OCI-LY1 (cell line): ENCODE data around the gene SUN1.

ENCODE experiments used
- EZH2 ChIP-seq: fragments of 200-600 bp; sonication (generic), shearing (Covaris generic); IDR thresholded peaks from 2 replicates; pipeline ENCODE4 v1.8.0; 2017; ENCODE audit warnings: borderline replicate concordance, mixed run types, mild to moderate bottlenecking, antibody characterized with exemption, low read length, moderate library complexity, mixed read lengths
- TF ChIP-seq, protein P1 (sequence below): fragments of 200-600 bp; sonication (generic), shearing (Covaris generic); IDR thresholded peaks from 2 replicates; pipeline ENCODE4 v1.5.1; 2017; ENCODE audit warnings: mild to moderate bottlenecking, antibody characterized with exemption, low read length, moderate library complexity, mixed read lengths

DNA sequence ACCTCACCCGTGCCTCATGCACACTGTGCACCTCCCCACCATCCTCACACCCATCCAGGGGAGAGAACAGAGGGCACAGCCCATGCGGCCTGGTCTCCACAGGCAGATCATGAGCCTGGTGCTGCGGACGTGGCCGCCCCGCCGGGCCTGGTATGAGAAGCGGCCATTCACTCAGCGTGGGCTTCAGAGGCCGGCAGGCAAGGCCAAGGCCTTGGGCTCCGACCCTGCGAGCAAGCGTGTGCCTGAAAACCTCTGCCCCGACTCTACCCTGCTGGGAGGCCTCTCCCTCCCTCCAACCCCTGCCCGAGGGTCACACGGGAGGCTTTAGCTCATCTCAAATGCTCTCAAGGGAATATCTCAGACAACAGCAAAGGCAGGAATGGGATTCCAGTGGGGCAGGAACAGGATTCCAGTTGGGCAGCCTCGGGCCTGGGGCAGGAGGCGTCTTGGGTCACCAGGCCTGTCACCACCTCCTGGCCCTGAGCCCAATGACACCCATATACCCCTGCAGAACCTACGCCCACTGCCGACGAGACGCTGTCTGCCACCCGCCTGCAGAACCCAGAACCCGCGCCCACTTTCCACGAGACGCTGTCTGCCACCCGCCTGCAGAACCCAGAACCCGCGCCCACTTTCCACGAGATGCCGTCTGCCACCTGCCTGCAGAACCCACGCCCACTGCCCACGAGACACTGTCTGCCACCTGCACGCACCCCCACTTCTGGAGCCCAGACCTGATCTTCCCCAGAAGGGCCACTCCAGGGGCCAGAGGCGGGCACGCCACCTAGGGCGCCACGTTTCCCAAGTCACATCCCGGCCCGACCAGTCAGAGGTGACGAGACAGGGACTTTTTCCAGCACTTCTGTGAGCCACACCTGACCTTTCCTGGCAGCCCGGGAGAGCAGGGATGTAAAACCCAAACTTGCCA is 83.3 kb downstream of the SUN1 start:
- TF ChIP-seq, protein P1, sequence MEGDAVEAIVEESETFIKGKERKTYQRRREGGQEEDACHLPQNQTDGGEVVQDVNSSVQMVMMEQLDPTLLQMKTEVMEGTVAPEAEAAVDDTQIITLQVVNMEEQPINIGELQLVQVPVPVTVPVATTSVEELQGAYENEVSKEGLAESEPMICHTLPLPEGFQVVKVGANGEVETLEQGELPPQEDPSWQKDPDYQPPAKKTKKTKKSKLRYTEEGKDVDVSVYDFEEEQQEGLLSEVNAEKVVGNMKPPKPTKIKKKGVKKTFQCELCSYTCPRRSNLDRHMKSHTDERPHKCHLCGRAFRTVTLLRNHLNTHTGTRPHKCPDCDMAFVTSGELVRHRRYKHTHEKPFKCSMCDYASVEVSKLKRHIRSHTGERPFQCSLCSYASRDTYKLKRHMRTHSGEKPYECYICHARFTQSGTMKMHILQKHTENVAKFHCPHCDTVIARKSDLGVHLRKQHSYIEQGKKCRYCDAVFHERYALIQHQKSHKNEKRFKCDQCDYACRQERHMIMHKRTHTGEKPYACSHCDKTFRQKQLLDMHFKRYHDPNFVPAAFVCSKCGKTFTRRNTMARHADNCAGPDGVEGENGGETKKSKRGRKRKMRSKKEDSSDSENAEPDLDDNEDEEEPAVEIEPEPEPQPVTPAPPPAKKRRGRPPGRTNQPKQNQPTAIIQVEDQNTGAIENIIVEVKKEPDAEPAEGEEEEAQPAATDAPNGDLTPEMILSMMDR, result no peak
- no peak for TF ChIP-seq EZH2
